ENCODE results near the gene ANKRD29.
"Not testable (repeated sequence)": the region's sequence is repeated elsewhere in the genome, so short reads cannot be mapped to it uniquely, and the experiment has no call there.

The ANKRD29 gene

DNA sequence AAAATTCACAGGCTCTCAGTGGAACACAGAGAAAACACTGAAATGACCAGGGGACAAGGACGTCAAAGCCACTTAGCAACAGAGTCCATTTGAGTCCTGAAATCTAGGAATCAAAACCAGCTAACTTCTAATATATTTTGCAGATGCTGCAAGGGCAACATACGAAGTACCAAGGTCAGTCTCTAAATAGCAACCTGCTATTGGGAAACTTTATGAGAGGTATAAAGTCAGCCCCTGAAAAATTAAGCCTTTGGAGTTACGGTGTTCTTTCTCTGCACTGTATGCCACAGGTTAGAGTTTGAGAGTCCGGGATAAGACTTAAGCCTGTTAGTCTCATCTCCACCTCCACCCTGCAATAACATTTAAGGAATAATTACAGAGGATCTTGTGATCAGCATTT, 89.7 kb downstream of the ANKRD29 start:
- DNase-seq (ENCODE audit: low read depth), result no peak
- no peak overlapping the region for H3K4me3 ChIP-seq (ENCODE audit: low read depth, low read length)

DNA sequence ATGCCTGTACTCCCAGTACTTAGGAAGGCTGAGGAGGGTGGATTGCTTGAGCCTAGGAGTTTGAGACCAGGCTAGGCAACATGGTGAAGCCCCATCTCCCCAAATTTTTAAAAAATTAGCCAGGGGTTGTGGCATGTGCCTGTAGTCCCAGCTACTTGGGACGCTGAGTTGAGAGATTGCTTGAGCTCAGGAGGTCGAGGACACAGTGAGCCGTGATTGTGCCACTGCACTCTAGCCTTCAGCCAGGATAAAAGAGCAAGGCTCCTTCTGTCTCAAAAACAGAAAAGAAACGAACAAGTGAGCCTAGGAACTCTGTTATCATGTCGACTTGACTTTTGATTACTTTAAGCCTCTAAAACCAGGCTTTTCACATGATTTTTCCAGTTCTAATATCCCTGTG, 90.1 kb downstream of the ANKRD29 start:
- no peak for DNase-seq (ENCODE audit: low read depth)

DNA sequence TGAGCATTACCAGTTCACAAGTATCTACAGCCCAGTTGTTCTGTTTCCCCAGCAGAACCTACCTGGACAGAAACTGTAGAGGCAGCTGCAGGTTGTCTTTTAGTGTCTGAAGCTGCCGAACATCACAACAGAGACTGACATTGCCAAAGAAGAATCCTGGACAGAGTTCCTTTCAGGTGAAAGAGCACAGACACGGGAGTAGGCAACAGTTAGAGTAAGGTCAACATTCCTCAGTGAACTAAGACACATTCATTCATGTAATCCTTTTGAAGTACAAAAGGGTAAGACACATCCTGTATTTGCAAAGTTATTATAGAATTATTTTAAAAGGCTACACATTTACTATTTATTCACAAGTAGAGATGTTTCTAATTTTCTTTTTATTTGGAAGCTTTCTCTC, 90.7 kb downstream of the ANKRD29 start:
- no peak for DNase-seq (ENCODE audit: low read depth)
- H3K4me3 ChIP-seq (ENCODE audit: low read depth, low read length), result no peak overlapping the region

More for the DNA sequence above, 90.1 kb downstream of the ANKRD29 start:
- H3K4me3 ChIP-seq (ENCODE audit: low read depth, low read length), result no peak overlapping the region

DNA sequence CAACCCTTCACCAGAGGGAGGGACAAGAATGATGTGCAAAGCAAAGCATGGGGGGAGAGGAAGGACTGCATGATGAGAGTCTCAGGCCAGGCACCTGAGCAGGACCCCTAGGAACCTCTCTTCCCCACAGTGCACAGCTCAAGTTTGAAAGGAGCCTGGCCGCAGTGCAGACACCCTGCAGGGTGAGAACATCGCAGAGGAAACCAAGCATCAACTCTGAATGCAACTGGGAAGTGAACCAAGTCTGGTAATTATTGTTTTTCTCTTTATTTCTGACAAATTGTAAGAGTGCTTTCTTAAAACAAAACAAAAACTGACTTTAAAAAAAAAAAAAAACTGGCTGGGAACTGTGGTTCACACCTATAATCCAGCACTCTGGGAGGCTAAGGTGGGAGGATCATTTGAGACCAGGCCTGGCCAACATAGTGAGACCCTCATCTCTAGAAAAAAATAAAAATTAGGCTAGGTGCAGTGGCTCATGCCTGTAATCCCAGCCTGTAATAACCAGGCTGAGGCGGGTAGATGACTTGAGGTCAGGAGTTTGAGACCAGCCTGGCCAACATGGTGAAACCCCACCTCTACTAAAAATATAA, 91.7 kb downstream of the ANKRD29 start:
- DNase-seq (ENCODE audit: low read depth), result no peak
- no peak overlapping the region for H3K4me3 ChIP-seq (ENCODE audit: low read depth, low read length)

DNA sequence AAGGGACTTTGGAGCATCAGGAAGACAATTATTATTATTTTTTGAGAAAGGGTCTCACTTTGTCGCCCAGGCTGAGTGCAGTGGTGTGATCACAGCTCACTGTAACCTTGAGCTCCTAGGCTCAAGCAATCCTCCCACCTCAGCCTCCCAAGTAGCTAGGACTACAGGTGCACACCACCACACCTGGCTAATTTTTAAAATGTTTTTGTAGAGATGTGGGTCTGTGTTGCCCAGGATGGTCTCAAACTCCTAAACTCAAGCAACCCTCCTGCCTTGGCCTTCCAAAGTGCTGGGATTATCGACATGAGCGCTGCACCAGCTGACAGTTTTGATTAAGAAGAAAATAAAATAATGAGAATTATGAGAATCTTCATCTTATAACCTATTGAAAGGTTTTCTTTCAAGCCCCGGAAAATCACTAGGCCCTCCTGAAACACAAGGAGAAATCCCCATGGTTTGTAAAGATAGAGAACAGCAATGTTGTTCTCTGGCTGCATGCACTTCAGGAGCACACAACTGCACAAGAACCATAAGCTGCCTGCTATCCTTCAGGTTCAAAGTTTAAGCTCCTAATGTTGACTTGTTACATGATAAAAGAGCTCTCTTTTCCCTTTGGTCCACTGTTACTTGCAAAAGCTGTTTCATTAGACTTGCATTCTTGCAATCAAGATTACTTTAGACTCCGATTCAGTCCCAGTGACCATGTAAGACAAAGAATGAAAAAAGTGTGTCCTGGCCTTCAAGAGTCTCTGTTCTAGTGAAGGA, 93.2 kb downstream of the ANKRD29 start:
- H3K4me3 ChIP-seq (ENCODE audit: low read depth, low read length), result no peak overlapping the region
- DNase-seq (ENCODE audit: low read depth), result no peak

DNA sequence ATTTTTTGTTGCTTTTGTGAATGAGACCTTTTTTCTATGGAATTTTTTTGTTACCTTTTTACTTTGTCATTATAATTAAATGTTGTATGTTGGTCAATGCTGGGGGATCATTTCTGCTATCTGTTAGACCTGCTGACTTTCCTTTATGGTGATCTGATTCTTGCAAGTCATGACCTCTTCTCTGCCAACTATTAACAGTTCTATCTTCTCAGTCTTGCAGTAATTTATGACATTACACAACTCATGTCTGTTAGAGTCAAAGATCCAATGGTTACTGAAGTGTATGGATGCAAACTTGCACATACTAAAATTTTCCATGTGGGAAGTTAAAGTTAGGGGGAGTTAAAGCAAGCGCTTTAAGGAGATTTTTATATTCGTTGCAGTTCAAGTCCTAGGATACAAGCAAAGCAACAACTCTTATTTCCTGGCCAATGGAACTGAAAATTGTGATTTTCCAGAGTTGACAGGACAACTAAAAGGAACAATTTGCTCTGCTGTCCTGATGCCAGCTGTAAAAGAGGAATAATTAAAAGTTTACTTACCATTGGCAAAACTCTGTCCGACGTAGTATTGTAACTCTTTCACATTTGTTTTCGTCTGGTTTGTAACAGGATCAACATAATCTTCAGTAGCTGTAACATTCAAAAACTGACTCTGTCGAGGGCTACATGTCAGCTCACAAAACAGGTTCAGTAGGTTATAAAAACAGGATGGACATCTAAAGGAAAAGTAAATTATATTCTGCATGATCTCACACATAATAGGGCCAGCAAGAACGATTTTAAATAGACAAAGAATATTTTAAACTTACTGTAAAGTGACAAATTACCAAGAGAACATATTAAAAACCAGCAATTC, 94.2 kb downstream of the ANKRD29 start:
- no peak for DNase-seq (ENCODE audit: low read depth)
- H3K4me3 ChIP-seq (ENCODE audit: low read depth, low read length), result no peak overlapping the region

DNA sequence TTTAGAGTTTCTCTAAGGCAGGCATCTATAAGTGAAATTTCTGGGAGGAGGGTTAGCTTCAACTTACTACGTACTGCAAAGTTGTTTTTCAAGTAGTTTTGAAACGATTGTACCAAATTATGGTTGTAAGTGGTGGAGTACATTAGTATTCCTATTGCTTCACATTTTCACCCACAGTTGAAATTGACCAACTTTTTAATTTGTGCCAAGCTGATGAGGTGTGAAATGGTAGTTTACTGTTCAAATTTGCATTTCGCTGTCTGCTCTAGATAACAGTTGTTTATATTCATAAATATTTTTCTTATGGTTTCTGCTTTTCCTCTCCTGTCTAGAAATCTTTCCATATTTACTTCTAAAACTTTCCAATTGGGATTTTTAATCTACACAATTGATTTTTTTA, 95.0 kb downstream of the ANKRD29 start:
- no peak overlapping the region for H3K4me3 ChIP-seq (ENCODE audit: low read depth, low read length)
- no peak for DNase-seq (ENCODE audit: low read depth)

DNA sequence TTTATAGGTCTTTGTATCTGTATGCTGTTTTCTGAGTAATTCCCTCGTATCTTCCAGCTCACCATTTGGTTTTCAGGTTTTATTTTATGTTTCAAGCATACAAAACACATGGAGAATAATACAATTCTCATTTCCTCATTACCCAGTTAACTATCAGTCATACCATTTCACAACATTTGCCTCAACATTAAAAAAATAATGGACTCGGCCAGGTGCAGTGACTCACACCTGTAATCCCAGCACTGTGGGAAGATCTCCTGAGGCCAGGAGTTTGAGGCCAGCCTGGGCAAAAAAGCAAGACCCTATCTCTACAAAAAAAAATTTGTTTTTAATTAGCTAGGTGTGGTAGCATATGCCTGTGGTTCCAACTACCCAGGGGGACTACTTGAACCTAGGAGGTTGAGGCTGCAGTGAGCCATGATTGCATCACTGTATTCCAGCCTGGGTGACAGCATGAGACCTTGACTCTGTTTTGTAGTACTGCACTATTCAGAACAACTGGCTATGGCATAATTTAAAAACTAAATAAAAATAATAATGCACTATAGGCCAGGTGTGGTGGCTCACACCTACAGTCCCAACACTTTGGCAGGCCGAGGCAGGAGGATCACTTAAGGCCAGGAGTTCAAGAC, 96.7 kb downstream of the ANKRD29 start:
- H3K4me3 ChIP-seq (ENCODE audit: low read depth, low read length), result no peak overlapping the region
- DNase-seq (ENCODE audit: low read depth), result no peak

DNA sequence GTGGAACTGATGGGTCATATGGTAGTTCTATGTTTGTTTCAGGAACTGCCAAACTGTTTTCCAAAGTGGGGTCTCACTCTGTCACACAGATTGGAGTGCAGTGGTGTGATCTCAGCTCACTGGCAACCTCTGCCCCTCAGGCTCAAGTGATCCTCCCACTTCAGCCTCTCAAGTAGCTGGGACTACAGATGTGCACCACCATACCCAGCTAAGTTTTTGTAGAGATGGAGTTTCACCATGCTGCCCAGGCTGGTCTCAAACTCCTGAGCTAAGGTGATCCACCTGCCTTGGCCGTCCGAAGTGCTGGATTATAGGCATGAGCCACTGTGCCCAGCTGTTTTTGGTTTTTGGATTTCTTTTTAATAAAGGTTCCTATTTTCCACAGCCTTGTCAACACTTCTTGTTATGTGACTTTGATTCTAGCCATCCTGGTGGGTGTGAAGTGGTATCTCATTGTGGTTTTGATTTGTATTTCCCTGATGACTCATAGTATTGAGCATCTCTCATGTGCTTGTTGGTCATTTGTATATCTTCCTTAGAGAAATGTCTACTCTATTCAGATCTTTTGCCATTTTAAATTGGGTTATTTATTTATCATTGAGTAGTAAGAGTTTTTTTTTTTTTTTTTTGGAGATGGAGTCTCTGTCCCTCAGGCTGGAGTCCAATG, 99.2 kb downstream of the ANKRD29 start:
- H3K4me3 ChIP-seq (ENCODE audit: low read depth, low read length), result no peak overlapping the region
- DNase-seq (ENCODE audit: low read depth), result no peak

DNA sequence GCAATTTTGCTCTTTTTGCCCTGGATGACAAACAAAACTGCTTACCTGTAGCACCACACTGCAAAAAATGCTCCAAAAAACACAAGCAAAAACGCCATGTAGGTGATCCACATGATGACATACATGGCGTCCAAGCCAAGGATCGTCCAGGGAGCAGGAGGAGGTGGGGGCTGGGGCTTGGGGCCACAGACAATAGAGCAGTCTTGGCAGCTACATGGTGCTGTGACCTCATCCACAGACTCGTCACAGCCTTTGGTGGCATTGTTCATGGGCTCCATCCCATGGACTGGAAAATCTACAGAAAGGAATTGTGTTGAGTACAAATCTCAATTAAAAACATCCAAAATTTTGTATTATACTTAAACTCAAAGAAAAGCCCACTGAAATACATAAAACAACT, 102.5 kb downstream of the ANKRD29 start:
- no peak for DNase-seq (ENCODE audit: low read depth)
- H3K4me3 ChIP-seq (ENCODE audit: low read depth, low read length), result no peak overlapping the region

DNA sequence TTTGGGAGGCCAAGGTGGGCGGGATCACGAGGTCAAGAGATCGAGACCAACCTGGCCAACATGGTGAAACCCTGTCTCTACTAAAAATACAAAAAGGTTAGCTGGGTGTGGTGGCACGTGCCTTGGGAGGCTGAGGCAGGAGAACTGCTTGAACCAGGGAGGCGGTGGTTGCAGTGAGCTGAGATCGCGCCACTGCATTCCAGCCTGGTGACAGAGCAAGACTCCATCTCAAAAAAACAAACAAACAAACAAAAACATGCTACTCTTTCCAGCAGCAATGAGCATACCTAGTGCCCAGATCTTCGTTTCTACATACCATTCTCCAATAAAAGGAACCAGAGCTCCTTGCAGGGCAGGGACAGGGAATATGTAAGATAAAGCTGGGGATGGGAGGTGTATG, 105.2 kb downstream of the ANKRD29 start:
- H3K4me3 ChIP-seq (ENCODE audit: low read depth, low read length); DNase-seq (ENCODE audit: low read depth): not testable (repeated sequence)

DNA sequence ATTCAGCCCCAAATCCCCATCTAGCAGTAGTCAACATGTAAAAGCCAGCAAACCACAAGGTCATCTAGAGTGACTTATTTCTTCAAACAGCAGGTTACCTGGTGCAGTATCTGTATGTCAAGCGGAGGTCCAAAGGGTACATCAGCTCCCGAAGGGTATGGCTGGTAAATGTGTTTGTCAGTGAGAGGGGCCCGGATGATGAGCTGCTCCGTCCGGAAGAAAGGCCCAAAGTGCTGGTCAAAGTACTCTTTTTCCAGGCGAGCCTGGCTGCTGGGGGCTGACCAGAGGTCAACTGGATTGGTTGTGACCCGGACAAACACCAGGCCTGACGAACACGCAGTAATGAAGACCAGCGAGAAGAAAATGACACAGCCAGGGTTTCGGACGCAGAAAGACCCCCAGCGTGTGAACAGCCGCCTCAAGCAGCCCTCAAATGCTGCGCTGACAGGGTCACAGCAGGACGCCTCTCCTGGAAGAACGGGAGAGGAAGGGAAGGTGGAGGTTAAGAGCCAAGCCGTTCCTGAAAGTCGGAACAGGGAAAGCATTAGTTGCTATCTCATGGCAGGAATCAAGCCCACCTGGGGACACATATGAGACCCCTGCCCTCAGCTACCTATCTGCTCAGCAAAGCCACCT, 106.4 kb downstream of the ANKRD29 start:
- no peak overlapping the region for H3K4me3 ChIP-seq (ENCODE audit: low read depth, low read length)
- DNase-seq (ENCODE audit: low read depth), result no peak

DNA sequence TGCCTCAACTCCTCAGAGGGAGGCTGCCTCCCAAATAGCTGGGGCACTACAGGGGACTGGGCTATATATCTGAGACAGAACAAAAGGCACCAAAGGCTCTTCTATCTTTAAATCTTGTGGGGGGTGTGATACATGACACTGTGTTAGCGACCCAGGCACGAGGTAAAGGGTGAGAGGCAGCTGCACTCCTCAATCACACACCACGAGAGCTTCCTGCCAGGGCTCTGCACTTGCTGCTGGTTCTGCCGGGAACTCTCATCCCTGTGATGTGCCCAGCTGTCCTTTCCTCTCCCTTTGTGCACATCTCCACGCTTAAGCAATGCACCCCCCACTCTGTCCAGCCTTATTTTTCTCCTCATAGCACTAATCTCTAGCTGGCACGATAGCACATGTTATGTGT, 108.8 kb downstream of the ANKRD29 start:
- no peak for DNase-seq (ENCODE audit: low read depth)
- H3K4me3 ChIP-seq (ENCODE audit: low read depth, low read length), result no peak overlapping the region

DNA sequence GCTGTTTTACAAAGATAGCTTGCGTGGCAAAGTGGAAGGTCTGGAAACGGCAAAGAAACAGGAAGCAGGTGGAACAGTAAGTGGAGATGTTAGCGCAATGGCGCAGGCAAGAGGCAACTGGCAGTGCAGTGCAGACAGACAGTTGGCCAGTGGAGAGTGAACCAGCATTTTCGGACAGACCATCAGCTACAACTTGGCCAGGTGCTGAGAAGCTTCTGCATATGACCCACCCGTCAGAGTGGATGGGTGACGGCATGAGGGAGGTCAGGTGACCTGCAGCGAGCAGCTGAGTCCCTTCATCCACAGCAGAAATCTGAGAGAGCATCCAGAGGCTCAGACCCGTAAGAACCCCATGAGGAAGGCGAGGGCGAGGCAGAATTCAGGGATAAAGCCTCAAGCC, 110.2 kb downstream of the ANKRD29 start:
- no peak overlapping the region for H3K4me3 ChIP-seq (ENCODE audit: low read depth, low read length)
- DNase-seq (ENCODE audit: low read depth), result no peak

DNA sequence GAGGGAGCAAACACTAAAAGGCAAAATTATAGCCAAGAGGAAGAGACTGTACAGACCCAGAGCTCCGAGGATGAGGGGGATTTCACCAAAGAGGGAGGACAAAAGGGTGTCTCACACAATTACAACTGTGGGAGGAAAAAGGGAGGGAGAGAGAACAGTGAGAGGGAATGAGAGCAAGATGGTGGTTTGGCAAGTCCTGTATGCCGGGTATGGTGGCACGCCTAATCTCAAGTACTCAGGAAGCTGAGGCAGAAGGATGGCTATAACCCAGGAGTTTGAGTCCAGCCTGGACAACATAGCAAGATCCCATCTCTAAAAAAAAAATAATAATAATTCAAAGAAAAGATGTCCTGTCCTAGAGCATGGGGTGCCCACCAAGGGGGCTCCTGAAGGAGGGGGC, 110.7 kb downstream of the ANKRD29 start:
- no peak overlapping the region for H3K4me3 ChIP-seq (ENCODE audit: low read depth, low read length)
- no peak for DNase-seq (ENCODE audit: low read depth)

DNA sequence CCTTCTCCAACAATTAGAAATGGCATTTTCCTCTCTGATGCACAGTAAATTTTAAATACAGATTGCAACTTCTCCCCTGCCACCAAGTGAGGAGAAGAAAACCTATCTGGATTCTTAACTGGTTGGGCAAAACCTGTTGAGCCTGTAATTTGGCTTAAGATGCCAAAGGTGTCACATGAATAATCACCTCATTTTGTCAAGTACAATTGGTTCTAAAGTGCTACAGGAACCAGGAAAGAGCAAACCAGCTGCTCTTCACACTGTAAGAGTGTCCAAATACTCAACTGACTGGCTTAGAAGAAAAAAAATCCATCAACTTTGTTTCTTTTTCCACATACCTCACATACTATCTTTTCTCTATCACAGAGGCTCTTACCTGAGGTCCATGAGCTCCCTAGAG, 111.8 kb downstream of the ANKRD29 start:
- H3K4me3 ChIP-seq (ENCODE audit: low read depth, low read length), result no peak overlapping the region
- DNase-seq (ENCODE audit: low read depth), result no peak

Data from skeletal muscle cell (primary cell).